Central memory CD8-positive, alpha-beta T cell (primary cell): ENCODE measurements around the gene VDAC1.

Experiments used
- ATAC-seq: fragments of 150-1000 bp; cut with Tn5 transposase; replicated peaks from 2 replicates; pipeline ENCODE4 v1.10.0; 2022; ENCODE audit warnings: mild to moderate bottlenecking, moderate FRiP score, moderate number of reproducible peaks; ENCODE audit not compliant: poor library complexity, severe bottlenecking; ENCODE audit errors: extremely low read depth
- DNase-seq, 2 donors: peaks; one replicate each; pipeline ENCODE4 v3.0.0; 2021; ENCODE audit warnings: low spot score in 2 of 2
- H3K27ac Mint-ChIP-seq: one replicate; pipeline ENCODE4 v1.8.0; 2022; ENCODE audit warnings: low read depth, mild to moderate bottlenecking, moderate library complexity, mixed read lengths
- H3K27me3 Mint-ChIP-seq: one replicate; pipeline ENCODE4 v1.8.0; 2022; ENCODE audit warnings: mixed read lengths
- H3K36me3 Mint-ChIP-seq: one replicate; pipeline ENCODE4 v1.8.0; 2022; ENCODE audit warnings: mild to moderate bottlenecking, moderate library complexity, mixed read lengths; ENCODE audit not compliant: insufficient read depth
- H3K4me1 Mint-ChIP-seq: one replicate; pipeline ENCODE4 v1.8.0; 2022; ENCODE audit warnings: mixed read lengths
- H3K4me3 Mint-ChIP-seq: one replicate; pipeline ENCODE4 v1.8.0; 2022; ENCODE audit warnings: mild to moderate bottlenecking, moderate library complexity, mixed read lengths
- H3K9me3 Mint-ChIP-seq: one replicate; pipeline ENCODE4 v1.8.0; 2022; ENCODE audit warnings: mixed read lengths

Gene VDAC1

GRCh38 chr5:134004626-134005416, at the start of gene VDAC1:
Gene VDAC1, minus strand, starts transcription at chr5:134004975. Its CDS starts 11,963 bp downstream, at chr5:133993012.
- H3K36me3 Mint-ChIP-seq, result peaks cover 21% of the 10 kb centered on the region
- DNase-seq (peak; percentile 72 to 83), ATAC-seq (peak; percentile 75)
- H3K27ac Mint-ChIP-seq, result peak within 1 kb of the TSS; percentile 93
- no peaks in the 10 kb centered on the region for H3K27me3 Mint-ChIP-seq
- peaks cover 43% of the 10 kb centered on the region for H3K4me1 Mint-ChIP-seq
- H3K9me3 Mint-ChIP-seq, result no peaks in the 10 kb centered on the region
- peak within 1 kb of the TSS; percentile 87 for H3K4me3 Mint-ChIP-seq

- Mint-ChIP-seq H3K4me1 (peaks cover 17% of the 10 kb centered on the region), H3K36me3 (peaks cover 2% of the 10 kb centered on the region), H3K4me3 (peak overlapping the region; percentile 8), H3K27me3 (no peaks in the 10 kb centered on the region), H3K27ac (peak overlapping the region; percentile 41), H3K9me3 (no peaks in the 10 kb centered on the region)
- DNase-seq (no peak), ATAC-seq (peak; percentile 43)
These were observed 49.1 kb upstream of the VDAC1 start for GRCh38 chr5:134053840-134054338.

GRCh38 chr5:134053314-134053839, 48.6 kb upstream of the VDAC1 start:
- ATAC-seq (no peak), DNase-seq (no peak)
- Mint-ChIP-seq H3K4me3 (peak overlapping the region; percentile 8), H3K4me1 (peaks cover 17% of the 10 kb centered on the region), H3K27me3 (no peaks in the 10 kb centered on the region), H3K27ac (peak overlapping the region; percentile 41), H3K9me3 (no peaks in the 10 kb centered on the region), H3K36me3 (peaks cover 2% of the 10 kb centered on the region)

- Mint-ChIP-seq H3K36me3 (peaks cover 2% of the 10 kb centered on the region), H3K4me3 (no peak overlapping the region), H3K4me1 (peaks cover 17% of the 10 kb centered on the region), H3K27ac (no peak overlapping the region), H3K27me3 (no peaks in the 10 kb centered on the region), H3K9me3 (no peaks in the 10 kb centered on the region)
- no peak for ATAC-seq
- no peak for DNase-seq
These were observed 46.5 kb upstream of the VDAC1 start for GRCh38 chr5:134051305-134051704.

- DNase-seq (no peak), ATAC-seq (no peak)
- H3K36me3 Mint-ChIP-seq, result peaks cover 2% of the 10 kb centered on the region
- no peak overlapping the region for H3K4me3 Mint-ChIP-seq
- peaks cover 5% of the 10 kb centered on the region for H3K4me1 Mint-ChIP-seq
- no peaks in the 10 kb centered on the region for H3K27me3 Mint-ChIP-seq
- H3K27ac Mint-ChIP-seq, result no peak overlapping the region
- H3K9me3 Mint-ChIP-seq, result no peaks in the 10 kb centered on the region
These were observed 44.1 kb upstream of the VDAC1 start for GRCh38 chr5:134048864-134049263.

- DNase-seq (no peak), ATAC-seq (no peak)
- Mint-ChIP-seq H3K36me3 (peaks cover 2% of the 10 kb centered on the region), H3K9me3 (no peaks in the 10 kb centered on the region), H3K27ac (peak overlapping the region; percentile 16), H3K27me3 (no peaks in the 10 kb centered on the region), H3K4me1 (no peaks in the 10 kb centered on the region), H3K4me3 (no peak overlapping the region)
These were observed 42.9 kb upstream of the VDAC1 start for GRCh38 chr5:134047687-134048056.

- H3K27me3 Mint-ChIP-seq, result no peaks in the 10 kb centered on the region
- DNase-seq (no peak), ATAC-seq (no peak)
- H3K27ac Mint-ChIP-seq, result no peak overlapping the region
- H3K4me3 Mint-ChIP-seq, result no peak overlapping the region
- H3K9me3 Mint-ChIP-seq, result no peaks in the 10 kb centered on the region
- peaks cover 2% of the 10 kb centered on the region for H3K36me3 Mint-ChIP-seq
- H3K4me1 Mint-ChIP-seq, result peaks cover 2% of the 10 kb centered on the region
These were observed 42.3 kb upstream of the VDAC1 start for GRCh38 chr5:134046801-134047686.

GRCh38 chr5:134046330-134046729, 41.6 kb upstream of the VDAC1 start:
- Mint-ChIP-seq H3K9me3 (no peaks in the 10 kb centered on the region), H3K36me3 (peaks cover 2% of the 10 kb centered on the region), H3K4me3 (no peak overlapping the region), H3K27ac (no peak overlapping the region), H3K4me1 (peaks cover 6% of the 10 kb centered on the region), H3K27me3 (no peaks in the 10 kb centered on the region)
- DNase-seq (no peak), ATAC-seq (no peak)

GRCh38 chr5:134043793-134044792, 39.3 kb upstream of the VDAC1 start:
- Mint-ChIP-seq H3K4me3 (no peak overlapping the region), H3K27me3 (no peaks in the 10 kb centered on the region), H3K36me3 (peaks cover 2% of the 10 kb centered on the region), H3K9me3 (no peaks in the 10 kb centered on the region), H3K27ac (no peak overlapping the region), H3K4me1 (peaks cover 8% of the 10 kb centered on the region)
- no peak for DNase-seq
- ATAC-seq, result no peak

GRCh38 chr5:134041570-134042411, 37.0 kb upstream of the VDAC1 start:
- Mint-ChIP-seq H3K4me1 (peaks cover 12% of the 10 kb centered on the region), H3K27me3 (no peaks in the 10 kb centered on the region), H3K36me3 (peaks cover 2% of the 10 kb centered on the region), H3K9me3 (no peaks in the 10 kb centered on the region), H3K4me3 (no peak overlapping the region), H3K27ac (no peak overlapping the region)
- no peak for DNase-seq
- ATAC-seq, result no peak

- Mint-ChIP-seq H3K4me3 (no peak overlapping the region), H3K27ac (no peak overlapping the region), H3K4me1 (peaks cover 12% of the 10 kb centered on the region), H3K36me3 (peaks cover 2% of the 10 kb centered on the region), H3K27me3 (no peaks in the 10 kb centered on the region), H3K9me3 (no peaks in the 10 kb centered on the region)
- DNase-seq (no peak), ATAC-seq (no peak)
These were observed 33.4 kb upstream of the VDAC1 start for GRCh38 chr5:134038138-134038537.
